Colon (tissue), 2 donors: ENCODE data around the gene SUMO1.

Experiments used
- FAIRE-seq: peaks from 2 replicates; lab custom pipeline; 2012; peaks lifted over from hg19 to GRCh38; lab: Jason Lieb, UNC
- donor health status: control.
- donor health status: control.

Gene SUMO1

GRCh38 chr2:202196727-202197126, 41.7 kb downstream of the SUMO1 start:
- no peak for FAIRE-seq

GRCh38 chr2:202194418-202194817, 44.0 kb downstream of the SUMO1 start:
- FAIRE-seq: no peak

GRCh38 chr2:202193881-202194353, 44.5 kb downstream of the SUMO1 start:
- no peak for FAIRE-seq

- no peak for FAIRE-seq
These were observed 45.1 kb downstream of the SUMO1 start for GRCh38 chr2:202193305-202193704.

- no peak for FAIRE-seq
These were observed 50.8 kb downstream of the SUMO1 start for GRCh38 chr2:202187570-202187969.

GRCh38 chr2:202186641-202187202, 51.7 kb downstream of the SUMO1 start:
- no peak for FAIRE-seq

GRCh38 chr2:202185156-202185555, 53.2 kb downstream of the SUMO1 start:
- no peak for FAIRE-seq

GRCh38 chr2:202184557-202184956, 53.8 kb downstream of the SUMO1 start:
- FAIRE-seq: no peak

GRCh38 chr2:202178346-202178958, 59.9 kb downstream of the SUMO1 start:
- FAIRE-seq: no peak

GRCh38 chr2:202172439-202173211, 65.8 kb downstream of the SUMO1 start:
- no peak for FAIRE-seq

GRCh38 chr2:202171241-202171825, 67.1 kb downstream of the SUMO1 start:
- no peak for FAIRE-seq

- no peak for FAIRE-seq
These were observed 68.5 kb downstream of the SUMO1 start for GRCh38 chr2:202169832-202170424.

GRCh38 chr2:202169131-202169530, 69.3 kb downstream of the SUMO1 start:
- FAIRE-seq: no peak

- no peak for FAIRE-seq
These were observed 72.5 kb downstream of the SUMO1 start for GRCh38 chr2:202165945-202166344.

GRCh38 chr2:202165208-202165607, 73.2 kb downstream of the SUMO1 start:
- FAIRE-seq: no peak

GRCh38 chr2:202164411-202164810, 74.0 kb downstream of the SUMO1 start:
- no peak for FAIRE-seq

GRCh38 chr2:202161151-202161835, 77.1 kb downstream of the SUMO1 start:
- no peak for FAIRE-seq

GRCh38 chr2:202158796-202159195, 79.6 kb downstream of the SUMO1 start:
- FAIRE-seq: no peak

GRCh38 chr2:202157211-202157990, 81.0 kb downstream of the SUMO1 start:
- FAIRE-seq: no peak
